Neutrophil (primary cell): ENCODE data around the gene SLC35G6.

Source experiments
- H3K27ac ChIP-seq: fragments of 200-600 bp; sonication (generic); 2 replicates; pipeline ENCODE4 v1.5.1; 2016; ENCODE audit warnings: mild to moderate bottlenecking, moderate library complexity
- H3K27me3 ChIP-seq: fragments of 200-600 bp; sonication (generic); 2 replicates; pipeline ENCODE4 v1.6.0; 2016; ENCODE audit warnings: mild to moderate bottlenecking
- H3K36me3 ChIP-seq: fragments of 200-600 bp; sonication (generic); 2 replicates; pipeline ENCODE4 v1.5.1; 2017
- H3K4me1 ChIP-seq, 2 experiments: fragments of 200-600 bp in 1 of 2; sonication (generic) in 1 of 2; 1 replicate in 1 of 2; 2 replicates in 1 of 2; pipeline versions ENCODE4 v1.5.1 to v1.6.1; 2013 to 2016; ENCODE audit warnings: low read depth in 1 of 2, low read length in 1 of 2, mild to moderate bottlenecking in 1 of 2, moderate library complexity in 1 of 2; ENCODE audit not compliant: control insufficient read depth in 1 of 2, insufficient read depth in 1 of 2
- H3K4me3 ChIP-seq, 2 experiments: fragments of 200-600 bp in 1 of 2; sonication (generic) in 1 of 2; 1 replicate in 1 of 2; 2 replicates in 1 of 2; pipeline ENCODE4 v1.5.1; 2013 to 2016; ENCODE audit warnings: low read depth in 1 of 2, low read length in 1 of 2, mild to moderate bottlenecking in 1 of 2, moderate library complexity in 1 of 2
- H3K9me3 ChIP-seq: fragments of 200-600 bp; sonication (generic); 2 replicates; pipeline ENCODE4 v1.5.1; 2016
- TF ChIP-seq, protein P1 (sequence below): fragments of 200-600 bp; sonication (generic); IDR thresholded peaks from 2 replicates; pipeline ENCODE4 v1.5.1; 2016; ENCODE audit warnings: antibody characterized with exemption

SLC35G6 gene

DNA sequence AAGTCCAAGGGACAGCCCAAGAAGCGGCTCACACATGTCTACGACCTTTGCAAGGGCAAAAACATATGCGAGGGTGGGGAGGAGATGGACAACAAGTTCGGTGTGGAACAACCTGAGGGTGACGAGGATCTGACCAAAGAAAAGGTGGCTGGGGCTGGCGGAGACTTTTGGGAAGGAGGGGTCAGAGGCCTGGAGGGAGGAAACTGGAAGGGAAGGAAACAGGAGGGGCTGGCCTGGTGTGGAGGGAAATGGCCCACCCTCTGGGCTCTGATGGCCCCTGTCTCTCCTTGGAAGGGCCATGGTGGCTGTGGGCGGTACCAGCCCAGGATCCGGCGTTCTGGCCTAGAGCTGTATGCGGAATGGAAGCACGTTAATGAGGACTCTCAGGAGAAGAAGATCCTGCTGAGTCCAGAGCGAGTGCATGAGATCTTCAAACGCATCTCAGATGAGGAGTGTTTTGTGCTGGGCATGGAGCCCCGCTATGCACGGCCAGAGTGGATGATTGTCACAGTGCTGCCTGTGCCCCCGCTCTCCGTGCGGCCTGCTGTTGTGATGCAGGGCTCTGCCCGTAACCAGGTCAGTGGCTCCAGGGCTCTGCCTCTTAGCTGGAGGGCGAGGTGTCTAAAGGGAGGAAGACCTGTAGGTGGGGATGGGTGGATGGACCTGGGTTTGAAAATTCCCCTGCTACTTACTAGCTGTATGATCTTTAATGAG lies 15.4 kb downstream of the SLC35G6 start:
- Histone ChIP-seq H3K27ac (no peak overlapping the region), H3K27me3 (no peaks in the 10 kb centered on the region), H3K4me1 (no peaks in the 10 kb centered on the region), H3K9me3 (no peaks in the 10 kb centered on the region), H3K4me3 (no peak overlapping the region), H3K36me3 (peaks cover 65% of the 10 kb centered on the region)
- TF ChIP-seq, protein P1, sequence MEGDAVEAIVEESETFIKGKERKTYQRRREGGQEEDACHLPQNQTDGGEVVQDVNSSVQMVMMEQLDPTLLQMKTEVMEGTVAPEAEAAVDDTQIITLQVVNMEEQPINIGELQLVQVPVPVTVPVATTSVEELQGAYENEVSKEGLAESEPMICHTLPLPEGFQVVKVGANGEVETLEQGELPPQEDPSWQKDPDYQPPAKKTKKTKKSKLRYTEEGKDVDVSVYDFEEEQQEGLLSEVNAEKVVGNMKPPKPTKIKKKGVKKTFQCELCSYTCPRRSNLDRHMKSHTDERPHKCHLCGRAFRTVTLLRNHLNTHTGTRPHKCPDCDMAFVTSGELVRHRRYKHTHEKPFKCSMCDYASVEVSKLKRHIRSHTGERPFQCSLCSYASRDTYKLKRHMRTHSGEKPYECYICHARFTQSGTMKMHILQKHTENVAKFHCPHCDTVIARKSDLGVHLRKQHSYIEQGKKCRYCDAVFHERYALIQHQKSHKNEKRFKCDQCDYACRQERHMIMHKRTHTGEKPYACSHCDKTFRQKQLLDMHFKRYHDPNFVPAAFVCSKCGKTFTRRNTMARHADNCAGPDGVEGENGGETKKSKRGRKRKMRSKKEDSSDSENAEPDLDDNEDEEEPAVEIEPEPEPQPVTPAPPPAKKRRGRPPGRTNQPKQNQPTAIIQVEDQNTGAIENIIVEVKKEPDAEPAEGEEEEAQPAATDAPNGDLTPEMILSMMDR = no peak

DNA sequence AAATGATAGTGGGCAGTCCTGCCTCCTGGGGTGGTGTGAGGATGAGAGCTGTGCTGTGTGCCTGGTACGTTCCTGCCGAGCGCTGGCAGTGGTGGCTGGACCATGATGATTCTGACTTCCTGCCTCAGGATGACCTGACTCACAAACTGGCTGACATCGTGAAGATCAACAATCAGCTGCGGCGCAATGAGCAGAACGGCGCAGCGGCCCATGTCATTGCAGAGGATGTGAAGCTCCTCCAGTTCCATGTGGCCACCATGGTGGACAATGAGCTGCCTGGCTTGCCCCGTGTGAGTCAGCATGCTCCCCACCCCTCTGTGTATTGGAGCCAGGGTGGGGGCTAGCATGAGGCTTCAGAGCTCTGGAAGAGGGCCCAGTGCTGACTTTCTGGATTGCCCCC lies 16.0 kb downstream of the SLC35G6 start:
- Histone ChIP-seq H3K9me3 (no peaks in the 10 kb centered on the region), H3K4me3 (no peak overlapping the region), H3K27ac (no peak overlapping the region), H3K36me3 (peaks cover 71% of the 10 kb centered on the region), H3K27me3 (no peaks in the 10 kb centered on the region), H3K4me1 (no peaks in the 10 kb centered on the region)
- TF ChIP-seq, protein P1 = no peak

DNA sequence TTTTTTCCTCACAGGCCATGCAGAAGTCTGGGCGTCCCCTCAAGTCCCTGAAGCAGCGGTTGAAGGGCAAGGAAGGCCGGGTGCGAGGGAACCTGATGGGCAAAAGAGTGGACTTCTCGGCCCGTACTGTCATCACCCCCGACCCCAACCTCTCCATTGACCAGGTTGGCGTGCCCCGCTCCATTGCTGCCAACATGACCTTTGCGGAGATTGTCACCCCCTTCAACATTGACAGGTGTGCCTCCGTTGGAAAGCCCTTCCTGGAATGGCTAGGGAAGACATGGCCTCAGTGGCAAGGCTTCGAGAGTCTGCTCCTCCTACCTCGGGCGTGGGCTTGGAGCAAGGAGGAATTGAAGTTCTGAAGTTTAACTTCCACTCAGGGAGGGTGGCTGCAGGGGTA lies 16.4 kb downstream of the SLC35G6 start:
- no peaks in the 10 kb centered on the region for H3K27me3 ChIP-seq
- no peaks in the 10 kb centered on the region for H3K9me3 ChIP-seq
- TF ChIP-seq, protein P1 = no peak
- no peak overlapping the region for H3K4me3 ChIP-seq
- H3K36me3 ChIP-seq = peaks cover 75% of the 10 kb centered on the region
- H3K27ac ChIP-seq = no peak overlapping the region
- H3K4me1 ChIP-seq = no peaks in the 10 kb centered on the region

DNA sequence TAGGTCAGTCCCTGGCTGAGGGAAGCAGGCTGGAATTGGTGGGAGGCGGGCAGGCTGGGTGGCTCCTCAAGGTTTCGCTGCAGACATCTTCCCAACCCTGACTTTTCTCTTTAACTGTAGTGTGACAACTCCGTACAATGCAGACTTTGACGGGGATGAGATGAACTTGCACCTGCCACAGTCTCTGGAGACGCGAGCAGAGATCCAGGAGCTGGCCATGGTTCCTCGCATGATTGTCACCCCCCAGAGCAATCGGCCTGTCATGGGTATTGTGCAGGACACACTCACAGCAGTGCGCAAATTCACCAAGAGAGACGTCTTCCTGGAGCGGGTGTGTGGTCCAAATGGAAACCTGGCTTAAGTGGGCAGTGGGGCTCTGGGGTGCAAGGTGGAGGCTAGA lies 17.9 kb downstream of the SLC35G6 start:
- H3K36me3 ChIP-seq = peaks cover 91% of the 10 kb centered on the region
- TF ChIP-seq, protein P1 = no peak
- no peaks in the 10 kb centered on the region for H3K9me3 ChIP-seq
- H3K4me1 ChIP-seq = no peaks in the 10 kb centered on the region
- H3K4me3 ChIP-seq = no peak overlapping the region
- no peaks in the 10 kb centered on the region for H3K27me3 ChIP-seq
- no peak overlapping the region for H3K27ac ChIP-seq

DNA sequence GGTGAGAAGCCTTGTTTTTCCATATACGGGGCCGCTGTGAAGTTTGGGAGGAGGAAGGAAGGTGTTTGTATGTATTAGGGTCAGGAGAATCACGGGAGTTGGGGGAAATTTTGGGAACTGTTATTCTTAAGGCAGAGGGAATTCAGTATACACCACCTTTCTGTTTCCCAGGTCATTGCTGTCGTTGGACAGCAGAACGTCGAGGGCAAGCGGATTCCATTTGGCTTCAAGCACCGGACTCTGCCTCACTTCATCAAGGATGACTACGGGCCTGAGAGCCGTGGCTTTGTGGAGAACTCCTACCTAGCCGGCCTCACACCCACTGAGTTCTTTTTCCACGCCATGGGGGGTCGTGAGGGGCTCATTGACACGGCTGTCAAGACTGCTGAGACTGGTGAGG lies 20.5 kb downstream of the SLC35G6 start:
- TF ChIP-seq, protein P1 = no peak
- Histone ChIP-seq H3K4me1 (no peaks in the 10 kb centered on the region), H3K9me3 (no peaks in the 10 kb centered on the region), H3K36me3 (peaks cover 100% of the 10 kb centered on the region), H3K27ac (no peak overlapping the region), H3K27me3 (no peaks in the 10 kb centered on the region), H3K4me3 (no peak overlapping the region)
